Tibial nerve (tissue), 4 donors: ENCODE data around the gene CAMK1D. TPM values are rescaled to one million over a fixed set of nuclear protein-coding genes. Genes with fewer than 3 reads are reported as not detected.

Experiments
- DNase-seq, 2 donors: peaks; one replicate each; pipeline ENCODE4 v3.0.0-alpha.2; 2019; ENCODE audit warnings: low spot score in 2 of 2
- H3K27ac ChIP-seq, 4 donors: fragments of 200-600 bp; sonication (generic) in 3 of 4; one replicate each; pipeline ENCODE4 v1.5.1; 2017 to 2019; ENCODE audit warnings: mild to moderate bottlenecking in 1 of 4
- H3K27me3 ChIP-seq, 2 donors: fragments of 200-600 bp; sonication (generic) in 1 of 2; one replicate each; pipeline versions ENCODE4 v1.5.1 to v1.6.0; 2017 to 2019
- H3K36me3 ChIP-seq, 3 donors: fragments of 200-600 bp; sonication (generic); one replicate each; pipeline ENCODE4 v1.5.1; 2018 to 2019
- H3K4me1 ChIP-seq, 4 donors: fragments of 200-600 bp; sonication (generic) in 3 of 4; one replicate each; pipeline ENCODE4 v1.5.1; 2017 to 2019
- H3K4me3 ChIP-seq, 4 donors: fragments of 200-600 bp; sonication (generic) in 3 of 4; one replicate each; pipeline ENCODE4 v1.5.1; 2017 to 2019; ENCODE audit warnings: mild to moderate bottlenecking in 1 of 4, moderate library complexity in 1 of 4
- H3K9me3 ChIP-seq, 4 donors: fragments of 200-600 bp; sonication (generic) in 3 of 4; one replicate each; pipeline ENCODE4 v1.5.1; 2017 to 2019
- EP300 ChIP-seq, 2 donors: sonication (generic); formaldehyde crosslinking; IDR thresholded peaks; one replicate each; pipeline ENCODE4 v1.6.1; 2017; ENCODE audit warnings: antibody characterized with exemption in 2 of 2, mild to moderate bottlenecking in 1 of 2
- POLR2A ChIP-seq, 2 donors: fragments of 450-650 bp; IDR thresholded peaks; one replicate each; pipeline ENCODE4 v1.6.1; 2017; ENCODE audit warnings: antibody characterized with exemption in 2 of 2, mild to moderate bottlenecking in 2 of 2, moderate library complexity in 2 of 2
- WGBS, 2 donors: methylation state at CpG; one replicate each; pipeline ENCODE4 v1.1.5; 2018; 5-methylcytosine and 5-hydroxymethylcytosine counted together
- total RNA-seq, 4 donors: library from RNA; depleted of rRNA; stranded (reverse); fragments of >200 nt; gene quantifications; one replicate each; pipeline ENCODE4 v1.1.0, GENCODE V29; 2016
- TF ChIP-seq, protein P1 (sequence below), 5 experiments: fragments of 200-600 bp in 3 of 5; fragments of 450-650 bp in 2 of 5; sonication (generic) in 3 of 5; IDR thresholded peaks; one replicate each; pipeline ENCODE4 v1.5.1; 2016 to 2019; ENCODE audit warnings: antibody characterized with exemption in 5 of 5, mild to moderate bottlenecking in 3 of 5, moderate library complexity in 2 of 5

Gene CAMK1D
- total RNA-seq, 4 donors from 2014 or later = 6.9 to 20.5 (median 17.2) TPM

DNA sequence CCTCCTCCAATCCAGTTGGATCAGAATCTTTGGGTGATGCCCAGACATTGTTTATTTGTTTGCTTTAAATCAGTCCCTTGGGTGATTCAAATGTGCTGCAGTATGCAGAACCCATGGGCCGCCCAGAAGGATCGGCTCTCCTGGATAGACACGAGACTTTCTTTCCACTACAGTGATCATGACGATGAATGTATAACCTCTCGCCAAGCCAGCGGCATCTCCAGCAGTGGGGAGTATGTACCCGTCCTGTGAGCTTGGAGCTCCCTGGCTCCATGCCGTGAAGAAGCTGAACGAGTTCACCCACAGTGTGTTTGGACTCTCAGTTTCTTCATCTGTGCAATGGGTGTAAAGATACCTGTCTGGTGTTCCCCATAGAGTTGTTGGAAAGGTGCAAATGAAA is 162.3 kb downstream of the CAMK1D start:
- H3K27me3 ChIP-seq = no peaks in the 10 kb centered on the region
- no peak for DNase-seq
- no peak overlapping the region for H3K4me3 ChIP-seq
- no peaks in the 10 kb centered on the region for H3K36me3 ChIP-seq
- TF ChIP-seq, protein P1, sequence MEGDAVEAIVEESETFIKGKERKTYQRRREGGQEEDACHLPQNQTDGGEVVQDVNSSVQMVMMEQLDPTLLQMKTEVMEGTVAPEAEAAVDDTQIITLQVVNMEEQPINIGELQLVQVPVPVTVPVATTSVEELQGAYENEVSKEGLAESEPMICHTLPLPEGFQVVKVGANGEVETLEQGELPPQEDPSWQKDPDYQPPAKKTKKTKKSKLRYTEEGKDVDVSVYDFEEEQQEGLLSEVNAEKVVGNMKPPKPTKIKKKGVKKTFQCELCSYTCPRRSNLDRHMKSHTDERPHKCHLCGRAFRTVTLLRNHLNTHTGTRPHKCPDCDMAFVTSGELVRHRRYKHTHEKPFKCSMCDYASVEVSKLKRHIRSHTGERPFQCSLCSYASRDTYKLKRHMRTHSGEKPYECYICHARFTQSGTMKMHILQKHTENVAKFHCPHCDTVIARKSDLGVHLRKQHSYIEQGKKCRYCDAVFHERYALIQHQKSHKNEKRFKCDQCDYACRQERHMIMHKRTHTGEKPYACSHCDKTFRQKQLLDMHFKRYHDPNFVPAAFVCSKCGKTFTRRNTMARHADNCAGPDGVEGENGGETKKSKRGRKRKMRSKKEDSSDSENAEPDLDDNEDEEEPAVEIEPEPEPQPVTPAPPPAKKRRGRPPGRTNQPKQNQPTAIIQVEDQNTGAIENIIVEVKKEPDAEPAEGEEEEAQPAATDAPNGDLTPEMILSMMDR (IDR thresholded peaks at IDR 0.05) = no peak
- TF ChIP-seq EP300 (IDR thresholded peaks at IDR 0.05) (no peak), POLR2A (IDR thresholded peaks at IDR 0.05) (no peak)
- H3K9me3 ChIP-seq = peaks cover 0 to 4% (median 0%) of the 10 kb centered on the region in 4 donors
- H3K4me1 ChIP-seq = peaks cover 0 to 12% (median 0%) of the 10 kb centered on the region in 4 donors
- WGBS, 2 donors = 94 to 95% methylated on average over 9 of the region's 9 CpGs
- no peak overlapping the region for H3K27ac ChIP-seq

DNA sequence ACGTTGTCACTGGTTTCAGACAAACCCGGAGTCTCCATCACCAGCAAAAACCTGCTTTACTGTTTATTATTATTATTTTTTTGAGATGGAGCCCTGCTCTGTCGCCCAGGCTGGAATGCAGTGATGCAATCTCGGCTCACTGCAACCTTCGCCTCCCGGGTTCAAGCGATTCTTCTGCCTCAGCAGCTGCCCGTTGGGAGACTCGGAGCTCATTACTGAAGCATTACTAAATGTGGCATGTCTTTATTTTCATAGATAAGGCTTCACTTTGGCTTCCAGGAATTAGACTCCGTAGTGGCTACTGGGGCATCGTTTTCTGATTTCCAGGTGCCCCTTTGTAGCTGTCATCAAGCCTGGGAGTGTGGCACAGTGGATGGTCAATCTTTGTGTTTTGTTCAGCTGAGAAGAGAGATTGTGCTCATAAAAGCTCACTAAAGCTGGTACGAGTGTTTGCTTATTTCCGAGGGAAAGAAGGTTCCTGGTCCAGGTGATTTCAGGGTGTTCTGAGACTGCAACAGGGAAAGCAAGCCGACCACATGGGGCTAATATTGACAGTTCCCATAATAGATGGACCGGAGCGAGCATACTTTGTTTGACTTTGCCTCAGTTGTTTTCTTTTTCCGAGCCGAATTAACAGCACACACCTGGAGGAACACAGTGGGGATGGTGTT is 163.1 kb downstream of the CAMK1D start:
- Histone ChIP-seq H3K27me3 (no peaks in the 10 kb centered on the region), H3K4me3 (no peak overlapping the region), H3K9me3 (peaks cover 0 to 4% (median 0%) of the 10 kb centered on the region in 4 donors), H3K36me3 (no peaks in the 10 kb centered on the region), H3K27ac (no peak overlapping the region), H3K4me1 (peaks cover 0 to 12% (median 0%) of the 10 kb centered on the region in 4 donors)
- TF ChIP-seq POLR2A (IDR thresholded peaks at IDR 0.05) (no peak), EP300 (IDR thresholded peaks at IDR 0.05) (no peak)
- TF ChIP-seq, protein P1 (IDR thresholded peaks at IDR 0.05) = no peak
- WGBS, 2 donors = 88 to 90% methylated on average over 18 of the region's 18 CpGs
- no peak for DNase-seq

DNA sequence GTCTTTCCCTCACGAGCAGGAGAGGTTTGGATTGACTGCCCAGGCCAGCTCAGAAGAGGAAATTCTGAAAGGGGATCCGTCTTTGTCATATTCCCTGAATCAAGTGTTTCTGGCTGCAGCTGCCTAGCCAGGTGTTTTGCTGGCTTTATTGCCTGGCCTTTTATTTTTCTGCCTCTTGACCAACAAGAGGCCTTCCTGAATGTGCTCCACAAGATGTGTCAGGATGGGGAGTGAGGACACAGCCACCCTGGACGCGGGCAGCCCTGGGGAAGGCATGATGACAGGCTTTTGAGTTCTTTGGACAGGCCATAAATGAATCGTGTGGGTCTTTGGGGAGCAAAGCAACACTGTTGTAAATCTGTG is 163.6 kb downstream of the CAMK1D start:
- H3K27ac ChIP-seq = no peak overlapping the region
- H3K27me3 ChIP-seq = no peaks in the 10 kb centered on the region
- TF ChIP-seq, protein P1 (IDR thresholded peaks at IDR 0.05) = no peak
- no peak for TF ChIP-seq EP300 (IDR thresholded peaks at IDR 0.05)
- TF ChIP-seq POLR2A (IDR thresholded peaks at IDR 0.05) = no peak
- DNase-seq = no peak
- peaks cover 0 to 4% (median 0%) of the 10 kb centered on the region in 4 donors for H3K9me3 ChIP-seq
- WGBS, 2 donors = 81 to 90% methylated on average over 5 of the region's 5 CpGs
- peaks cover 0 to 12% (median 0%) of the 10 kb centered on the region in 4 donors for H3K4me1 ChIP-seq
- H3K36me3 ChIP-seq = no peaks in the 10 kb centered on the region
- no peak overlapping the region for H3K4me3 ChIP-seq

DNA sequence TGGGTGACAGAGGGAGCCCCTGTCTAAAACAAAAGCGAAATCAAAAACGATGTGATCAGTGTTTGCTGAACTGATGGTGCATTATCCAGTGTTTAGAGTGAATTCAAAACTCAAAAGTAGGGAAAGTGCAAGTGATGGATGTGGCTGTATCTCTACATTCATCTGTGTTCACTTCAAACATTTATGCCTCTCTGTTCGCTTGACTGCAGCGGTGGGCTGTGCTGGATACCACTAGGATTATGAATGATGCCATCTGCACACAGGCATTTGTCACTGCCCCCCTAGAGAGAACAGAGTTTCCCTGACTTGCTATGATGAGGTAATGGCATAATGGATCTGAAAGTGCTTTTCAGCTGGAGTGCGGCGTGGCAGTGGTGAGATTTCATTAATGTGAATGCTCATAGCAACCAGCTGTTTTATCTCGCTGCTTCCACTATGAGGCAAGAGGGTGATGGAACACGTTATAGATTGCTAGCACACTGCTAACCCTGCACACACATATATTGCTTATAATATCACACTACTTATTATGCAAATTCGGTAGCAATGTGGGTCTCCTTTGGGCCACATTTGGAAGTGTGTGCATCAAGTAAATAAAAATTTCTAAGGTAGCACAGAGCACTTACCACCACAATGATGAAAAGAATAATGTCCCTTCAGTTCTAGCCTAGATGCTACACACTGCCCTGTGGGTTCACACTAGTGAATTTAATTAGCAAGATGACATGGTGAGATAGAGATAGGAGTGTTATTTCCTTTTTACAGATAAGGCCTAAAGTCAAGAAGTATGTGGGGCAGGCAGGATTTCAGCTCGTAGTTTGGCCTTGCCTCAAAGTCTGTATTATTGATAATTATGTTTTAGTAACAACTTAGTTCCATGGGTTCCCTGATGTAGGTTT is 164.7 kb downstream of the CAMK1D start:
- Histone ChIP-seq H3K4me1 (peaks cover 0 to 12% (median 0%) of the 10 kb centered on the region in 4 donors), H3K36me3 (no peaks in the 10 kb centered on the region), H3K9me3 (no peaks in the 10 kb centered on the region), H3K27me3 (no peaks in the 10 kb centered on the region), H3K4me3 (no peak overlapping the region), H3K27ac (no peak overlapping the region)
- DNase-seq = no peak
- TF ChIP-seq, protein P1 (IDR thresholded peaks at IDR 0.05) = no peak
- TF ChIP-seq EP300 (IDR thresholded peaks at IDR 0.05) = no peak
- no peak for TF ChIP-seq POLR2A (IDR thresholded peaks at IDR 0.05)
- 86% methylated on average over 10 of the region's 10 CpGs for WGBS, 2 donors

DNA sequence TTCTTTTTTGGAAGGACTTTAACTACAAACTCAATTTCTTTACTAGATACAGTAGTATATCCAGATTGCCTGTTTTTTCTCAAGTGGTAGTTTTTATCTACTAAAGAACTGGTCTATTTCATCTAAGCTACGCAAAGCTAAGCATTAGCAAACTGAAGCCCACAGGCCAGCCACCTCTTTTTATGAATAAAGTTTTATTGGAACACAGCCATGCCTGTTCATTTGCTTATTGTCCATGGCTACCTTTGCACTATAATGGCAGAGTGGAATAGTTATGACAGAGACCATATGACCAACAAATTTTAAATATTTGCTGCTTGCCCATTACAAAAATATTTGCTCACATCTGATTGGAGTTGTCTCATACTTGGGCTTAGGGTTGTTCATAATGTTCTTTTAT is 168.7 kb downstream of the CAMK1D start:
- Histone ChIP-seq H3K36me3 (no peaks in the 10 kb centered on the region), H3K4me3 (no peak overlapping the region), H3K4me1 (no peaks in the 10 kb centered on the region), H3K27ac (no peak overlapping the region), H3K27me3 (no peaks in the 10 kb centered on the region), H3K9me3 (peaks cover 0 to 7% (median 0%) of the 10 kb centered on the region in 4 donors)
- WGBS, 2 donors = 88 to 100% methylated on average over 1 of the region's 1 CpG
- DNase-seq = no peak
- TF ChIP-seq POLR2A (IDR thresholded peaks at IDR 0.05) (no peak), EP300 (IDR thresholded peaks at IDR 0.05) (no peak)
- TF ChIP-seq, protein P1 (IDR thresholded peaks at IDR 0.05) = no peak
